HG03442 (cell line): Measurements from ENCODE around the gene PARD6B.
"Not testable (repeated sequence)": the region's sequence is repeated elsewhere in the genome, so short reads cannot be mapped to it uniquely, and the experiment has no call there.

Experiments
- ATAC-seq: cut with Tn5 transposase; IDR thresholded peaks from one replicate; pipeline ENCODE4 v1.9.1; 2021; ENCODE audit warnings: mild to moderate bottlenecking, moderate library complexity; ENCODE audit not compliant: unreplicated experiment

The PARD6B gene

GRCh38 chr20:50768991-50769390 is 37.6 kb downstream of the PARD6B start:
- not testable (repeated sequence) for ATAC-seq

GRCh38 chr20:50769551-50770085 is 38.2 kb downstream of the PARD6B start:
- not testable (repeated sequence) for ATAC-seq

- not testable (repeated sequence) for ATAC-seq
Measured at GRCh38 chr20:50771419-50772080, 40.2 kb downstream of the PARD6B start.

GRCh38 chr20:50772420-50773185 is 41.2 kb downstream of the PARD6B start:
- no peak for ATAC-seq

GRCh38 chr20:50774515-50774914 is 43.1 kb downstream of the PARD6B start:
- ATAC-seq = no peak

GRCh38 chr20:50776122-50776817 is 44.9 kb downstream of the PARD6B start:
- ATAC-seq = no peak

- no peak for ATAC-seq
Measured at GRCh38 chr20:50777373-50777772, 46.0 kb downstream of the PARD6B start.

- ATAC-seq = not testable (repeated sequence)
Measured at GRCh38 chr20:50778994-50779393, 47.6 kb downstream of the PARD6B start.

- no peak for ATAC-seq
Measured at GRCh38 chr20:50783390-50783789, 52.0 kb downstream of the PARD6B start.

- ATAC-seq = no peak
Measured at GRCh38 chr20:50783903-50784302, 52.5 kb downstream of the PARD6B start.

GRCh38 chr20:50784464-50784863 is 53.1 kb downstream of the PARD6B start:
- ATAC-seq = no peak

GRCh38 chr20:50786703-50787102 is 55.3 kb downstream of the PARD6B start:
- ATAC-seq = no peak

- ATAC-seq = no peak
Measured at GRCh38 chr20:50787181-50787580, 55.8 kb downstream of the PARD6B start.

GRCh38 chr20:50788045-50788991 is 56.9 kb downstream of the PARD6B start:
- ATAC-seq = no peak

GRCh38 chr20:50789968-50790650 is 58.7 kb downstream of the PARD6B start:
- ATAC-seq = no peak

GRCh38 chr20:50790651-50791277 is 59.4 kb downstream of the PARD6B start:
- ATAC-seq = peak; percentile 64

- no peak for ATAC-seq
Measured at GRCh38 chr20:50792708-50793574, 61.6 kb downstream of the PARD6B start.

- ATAC-seq = not testable (repeated sequence)
Measured at GRCh38 chr20:50793575-50794016, 62.2 kb downstream of the PARD6B start.
